ENCODE measurements around the gene RFX2. TPM values are rescaled to one million over a fixed set of nuclear protein-coding genes. Genes with fewer than 3 reads are reported as not detected.

Gene RFX2
- total RNA-seq, 6 experiments from 2014 or later = 6.3 to 9.5 (median 6.9) TPM

DNA sequence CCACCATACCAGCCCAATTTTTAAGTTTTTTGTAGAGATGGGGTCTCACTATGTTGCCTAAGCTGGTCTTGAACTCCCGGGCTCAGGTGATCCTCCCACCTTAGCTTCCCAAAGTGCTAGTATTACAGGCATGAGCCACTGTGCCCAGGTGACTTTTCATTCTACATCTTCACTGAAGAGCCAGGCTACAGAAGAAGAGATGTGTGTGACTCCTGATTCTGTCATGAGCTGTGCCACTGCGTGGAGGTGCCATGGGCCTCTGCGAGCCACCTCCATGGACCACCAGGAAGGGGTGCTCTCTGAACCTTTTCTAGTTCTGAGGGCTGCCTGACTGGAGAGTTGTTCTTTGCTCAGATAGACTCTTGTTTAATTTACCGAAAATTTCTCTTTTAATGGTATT is 75.8 kb downstream of the RFX2 start:
- peaks cover 5% of the 10 kb centered on the region; the same call in 1 of the 2 replicates for H3K9me3 Mint-ChIP-seq
- H3K4me3 Mint-ChIP-seq = no peak overlapping the region
- no peak overlapping the region for H3K27ac Mint-ChIP-seq
- TF ChIP-seq, protein P1, sequence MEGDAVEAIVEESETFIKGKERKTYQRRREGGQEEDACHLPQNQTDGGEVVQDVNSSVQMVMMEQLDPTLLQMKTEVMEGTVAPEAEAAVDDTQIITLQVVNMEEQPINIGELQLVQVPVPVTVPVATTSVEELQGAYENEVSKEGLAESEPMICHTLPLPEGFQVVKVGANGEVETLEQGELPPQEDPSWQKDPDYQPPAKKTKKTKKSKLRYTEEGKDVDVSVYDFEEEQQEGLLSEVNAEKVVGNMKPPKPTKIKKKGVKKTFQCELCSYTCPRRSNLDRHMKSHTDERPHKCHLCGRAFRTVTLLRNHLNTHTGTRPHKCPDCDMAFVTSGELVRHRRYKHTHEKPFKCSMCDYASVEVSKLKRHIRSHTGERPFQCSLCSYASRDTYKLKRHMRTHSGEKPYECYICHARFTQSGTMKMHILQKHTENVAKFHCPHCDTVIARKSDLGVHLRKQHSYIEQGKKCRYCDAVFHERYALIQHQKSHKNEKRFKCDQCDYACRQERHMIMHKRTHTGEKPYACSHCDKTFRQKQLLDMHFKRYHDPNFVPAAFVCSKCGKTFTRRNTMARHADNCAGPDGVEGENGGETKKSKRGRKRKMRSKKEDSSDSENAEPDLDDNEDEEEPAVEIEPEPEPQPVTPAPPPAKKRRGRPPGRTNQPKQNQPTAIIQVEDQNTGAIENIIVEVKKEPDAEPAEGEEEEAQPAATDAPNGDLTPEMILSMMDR (IDR thresholded peaks at IDR 0.05) = no peak
- peaks cover 21% of the 10 kb centered on the region for H3K4me1 Mint-ChIP-seq (ENCODE audit: low read depth)
- DNase-seq = no peak
- H3K36me3 Mint-ChIP-seq (ENCODE audit: low read depth) = peaks cover 22% of the 10 kb centered on the region
- no peaks in the 10 kb centered on the region for H3K27me3 Mint-ChIP-seq (ENCODE audit: insufficient read depth)

DNA sequence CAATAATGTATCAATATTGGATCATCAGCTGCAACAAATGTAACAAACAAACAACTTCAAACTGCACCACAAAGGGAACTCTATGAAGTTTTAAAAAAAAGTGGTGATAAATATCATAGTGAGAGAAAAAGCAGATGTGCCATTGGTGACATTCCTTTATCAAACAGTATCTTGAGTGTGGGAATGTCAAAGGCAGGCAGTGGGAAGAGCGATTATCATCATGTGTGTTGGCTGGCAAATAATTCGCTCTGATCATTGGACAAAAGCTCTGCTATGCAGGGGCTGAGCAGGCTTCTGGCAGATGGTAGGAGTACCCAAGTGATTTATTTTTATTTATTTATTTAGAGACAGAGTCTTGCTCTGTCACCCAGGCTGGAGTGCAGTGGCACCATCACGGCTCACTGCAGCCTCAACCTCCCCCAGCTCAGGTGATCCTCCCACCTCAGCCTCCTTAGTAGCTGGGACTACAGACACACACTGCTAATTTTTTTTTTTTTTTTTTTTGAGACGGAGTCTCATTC is 76.5 kb downstream of the RFX2 start:
- H3K27me3 Mint-ChIP-seq (ENCODE audit: insufficient read depth) = no peaks in the 10 kb centered on the region
- peaks cover 5% of the 10 kb centered on the region; the same call in 1 of the 2 replicates for H3K9me3 Mint-ChIP-seq
- H3K4me1 Mint-ChIP-seq (ENCODE audit: low read depth) = peaks cover 17% of the 10 kb centered on the region
- H3K4me3 Mint-ChIP-seq = no peak overlapping the region
- no peak overlapping the region for H3K27ac Mint-ChIP-seq
- TF ChIP-seq, protein P1 (IDR thresholded peaks at IDR 0.05) = no peak
- H3K36me3 Mint-ChIP-seq (ENCODE audit: low read depth) = peaks cover 19% of the 10 kb centered on the region
- DNase-seq = no peak

DNA sequence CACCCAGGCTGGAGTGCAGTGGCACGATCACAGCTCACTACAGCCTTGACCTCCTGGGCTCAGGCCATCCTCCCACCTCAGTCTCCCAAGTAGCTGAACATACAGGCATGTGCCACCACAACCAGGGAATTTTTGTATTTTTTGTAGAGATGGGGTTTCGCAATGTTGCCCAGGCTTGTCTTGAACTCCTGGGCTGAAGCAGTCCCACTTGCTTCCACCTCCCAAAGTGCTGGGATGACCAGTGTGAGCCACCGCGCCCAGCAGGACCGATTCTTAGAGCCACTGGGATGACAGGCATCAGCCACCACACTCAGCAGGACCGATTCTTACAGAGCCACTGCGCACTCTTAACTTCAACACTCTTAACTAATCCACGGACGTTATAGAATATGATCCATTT is 77.5 kb downstream of the RFX2 start:
- DNase-seq = no peak

DNA sequence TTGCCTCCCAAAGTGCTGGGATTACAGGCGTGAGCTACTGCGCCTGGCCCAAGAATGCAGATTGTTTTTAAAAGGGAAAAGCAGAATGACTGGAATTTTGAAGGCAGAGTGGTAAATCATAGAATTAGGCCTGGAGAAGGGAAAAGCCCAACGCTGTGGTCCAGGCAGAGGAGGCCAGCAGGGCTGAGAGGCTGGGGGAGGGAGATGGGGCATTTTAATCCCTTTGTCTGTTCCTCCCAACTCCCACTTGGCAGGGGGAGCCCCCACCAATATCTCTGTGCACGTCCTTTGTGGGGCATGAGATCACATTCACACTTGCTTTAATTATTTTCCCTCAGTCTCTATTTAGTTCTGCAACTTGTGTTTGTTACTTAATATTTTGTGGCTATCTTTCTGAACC is 77.9 kb downstream of the RFX2 start:
- TF ChIP-seq, protein P1 (IDR thresholded peaks at IDR 0.05) = no peak
- H3K4me1 Mint-ChIP-seq (ENCODE audit: low read depth) = peaks cover 16% of the 10 kb centered on the region

More for the DNA sequence above, 77.5 kb downstream of the RFX2 start:
- Mint-ChIP-seq H3K9me3 (peaks cover 5% of the 10 kb centered on the region; the same call in 1 of the 2 replicates), H3K27me3 (ENCODE audit: insufficient read depth) (no peaks in the 10 kb centered on the region), H3K4me1 (ENCODE audit: low read depth) (peaks cover 16% of the 10 kb centered on the region), H3K36me3 (ENCODE audit: low read depth) (peaks cover 17% of the 10 kb centered on the region), H3K27ac (no peak overlapping the region), H3K4me3 (no peak overlapping the region)
- TF ChIP-seq, protein P1 (IDR thresholded peaks at IDR 0.05) = no peak

DNA sequence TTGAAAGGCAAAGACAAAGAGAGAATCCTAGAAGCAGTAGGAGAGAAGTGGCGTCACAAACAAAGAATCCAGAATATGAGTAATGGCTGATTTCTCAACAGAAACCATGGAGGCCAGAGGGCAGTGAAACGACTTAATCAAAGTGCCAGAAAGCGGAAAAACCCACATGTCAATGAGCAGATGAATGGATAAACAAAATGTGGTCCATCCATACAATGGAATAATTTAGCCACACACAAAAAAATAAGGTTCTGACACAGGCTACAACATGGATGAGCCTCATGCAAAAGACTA is 80.1 kb downstream of the RFX2 start:
- peaks cover 5% of the 10 kb centered on the region; the same call in 1 of the 2 replicates for H3K9me3 Mint-ChIP-seq
- TF ChIP-seq, protein P1 (IDR thresholded peaks at IDR 0.05) = no peak
- no peaks in the 10 kb centered on the region for H3K27me3 Mint-ChIP-seq (ENCODE audit: insufficient read depth)
- DNase-seq = peak; percentile 66
- H3K36me3 Mint-ChIP-seq (ENCODE audit: low read depth) = peaks cover 24% of the 10 kb centered on the region
- peak overlapping the region; percentile 13; the same call in 1 of the 2 replicates for H3K4me3 Mint-ChIP-seq
- H3K4me1 Mint-ChIP-seq (ENCODE audit: low read depth) = peaks cover 16% of the 10 kb centered on the region
- peak overlapping the region; percentile 76 for H3K27ac Mint-ChIP-seq

More for the DNA sequence above, 77.9 kb downstream of the RFX2 start:
- H3K27ac Mint-ChIP-seq = no peak overlapping the region
- peaks cover 12% of the 10 kb centered on the region for H3K36me3 Mint-ChIP-seq (ENCODE audit: low read depth)
- H3K27me3 Mint-ChIP-seq (ENCODE audit: insufficient read depth) = no peaks in the 10 kb centered on the region
- no peak for DNase-seq
- peaks cover 5% of the 10 kb centered on the region; the same call in 1 of the 2 replicates for H3K9me3 Mint-ChIP-seq
- no peak overlapping the region for H3K4me3 Mint-ChIP-seq

Measured in HFFc6 (cell line).